K562 (cell line): Measurements from ENCODE around the gene ZNF598. TPM values are rescaled to one million over a fixed set of nuclear protein-coding genes. Genes with fewer than 3 reads are reported as not detected.

Source experiments
- ARID3B ChIP-seq: fragments of 250-450 bp; sonication (Bioruptor Pico); IDR thresholded peaks from 2 replicates; pipeline ENCODE4 v1.4.0; 2020; ENCODE audit warnings: borderline replicate concordance
- ARID4B ChIP-seq: sonication (generic); formaldehyde crosslinking; IDR thresholded peaks from 2 replicates; pipeline ENCODE4 v1.8.0; 2022; ENCODE audit warnings: mild to moderate bottlenecking, missing genetic modification reagents
- BCOR ChIP-seq: fragments of 450-650 bp; IDR thresholded peaks from 2 replicates; pipeline ENCODE4 v1.6.1; 2016
- DACH1 ChIP-seq: fragments of 450-650 bp; IDR thresholded peaks from 2 replicates; pipeline ENCODE4 v1.6.1; 2018; ENCODE audit not compliant: partially characterized antibody
- DNMT1 ChIP-seq: fragments of 450-650 bp; IDR thresholded peaks from 2 replicates; pipeline ENCODE4 v1.6.1; 2016; ENCODE audit warnings: antibody characterized with exemption, mild to moderate bottlenecking
- JUND ChIP-seq, 2 experiments: IDR thresholded peaks; 2 replicates in 1 of 2; 3 replicates in 1 of 2; pipeline ENCODE4 v1.6.1; 2011; ENCODE audit warnings: borderline replicate concordance in 2 of 2, low read depth in 2 of 2, low read length in 2 of 2, improper control_type of control experiment in 1 of 2, missing biosample characterization in 1 of 2, missing genetic modification characterization in 1 of 2, missing genetic modification reagents in 1 of 2
- MAFG ChIP-seq: fragments of 450-650 bp; conservative IDR thresholded peaks from 2 replicates; pipeline ENCODE4 v1.6.1; 2016; ENCODE audit warnings: missing genetic modification characterization, missing compliant biosample characterization
- POU5F1 ChIP-seq: fragments of 150-350 bp; IDR thresholded peaks from 2 replicates; pipeline ENCODE4 v1.6.1; 2014; ENCODE audit warnings: borderline replicate concordance, low read length, low read depth, mild to moderate bottlenecking; ENCODE audit not compliant: partially characterized antibody
- RBM34 ChIP-seq: fragments of 200-400 bp; formaldehyde crosslinking; IDR thresholded peaks from 2 replicates; pipeline ENCODE4 v1.6.1; 2018; ENCODE audit warnings: low read length, borderline replicate concordance; ENCODE audit not compliant: insufficient read depth
- RHOXF2B ChIP-seq: fragments of 250-450 bp; sonication (Bioruptor Pico); conservative IDR thresholded peaks from 2 replicates; pipeline ENCODE4 v1.5.1; 2021
- SRSF9 ChIP-seq: fragments of 200-400 bp; formaldehyde crosslinking; IDR thresholded peaks from 2 replicates; pipeline ENCODE4 v1.6.1; 2017; ENCODE audit warnings: low read depth, low read length, borderline replicate concordance
- THRA ChIP-seq: fragments of 450-650 bp; IDR thresholded peaks from 2 replicates; pipeline ENCODE4 v1.6.1; 2017; ENCODE audit warnings: mild to moderate bottlenecking, moderate library complexity
- ZFX ChIP-seq: sonication (generic); formaldehyde crosslinking; IDR thresholded peaks from 2 replicates; pipeline ENCODE4 v1.8.0; 2022; ENCODE audit warnings: mild to moderate bottlenecking, missing genetic modification reagents, moderate library complexity
- ZNF197 ChIP-seq: fragments of 200-800 bp; sonication (Bioruptor generic); IDR thresholded peaks from 2 replicates; pipeline ENCODE4 v1.6.1; 2016; ENCODE audit warnings: low read depth, missing genetic modification characterization, missing compliant biosample characterization
- ZNF347 ChIP-seq: fragments of 450-650 bp; formaldehyde crosslinking; IDR thresholded peaks from 2 replicates; pipeline ENCODE4 v1.4.0; 2020; ENCODE audit warnings: low read depth, mild to moderate bottlenecking, moderate library complexity
- ZNF57 ChIP-seq: fragments of 450-650 bp; formaldehyde crosslinking; IDR thresholded peaks from 2 replicates; pipeline ENCODE4 v1.4.0; 2020; ENCODE audit warnings: mild to moderate bottlenecking, moderate library complexity
- polyA plus RNA-seq, 8 experiments: library from polyadenylated mRNA; depleted of rRNA in 4 of 8; stranded (reverse) in 5 of 8; unstranded in 3 of 8; fragments of >200 nt; fragmentation: Nextera tagmentation in 2 of 8; fragmentation: Illumina TruSeq in 1 of 8; extraction: Ambion mirVana in 2 of 8; extraction: Trizol in 1 of 8; gene quantifications; 2 replicates each; pipeline versions ENCODE4 v1.2.1 to v1.2.3, GENCODE V29; 2011 to 2014; ENCODE audit warnings: inconsistent platforms in 1 of 8, missing spikeins in 1 of 8
- total RNA-seq, 7 experiments: library from RNA; depleted of rRNA in 6 of 7; stranded (reverse); fragments of >200 nt in 6 of 7; fragmentation: Illumina TruSeq in 2 of 7; extraction: Trizol in 2 of 7; gene quantifications; 2 replicates each; pipeline versions ENCODE4 v1.2.1 to v1.2.3, GENCODE V29; 2011 to 2021; ENCODE audit warnings: low replicate concordance in 1 of 7
- TF ChIP-seq, protein P1 (sequence below): fragments of 250-450 bp; sonication (Bioruptor Pico); IDR thresholded peaks from 2 replicates; pipeline ENCODE4 v1.8.0; 2022; ENCODE audit warnings: moderate library complexity, mild to moderate bottlenecking, inconsistent platforms

ZNF598 gene
- total and polyA plus RNA-seq, 9 of the 15 experiments (the other 6 are each of a cell fraction or from before 2014, with no cell fraction given): 0.11 to 115 (median 29.6) TPM

DNA sequence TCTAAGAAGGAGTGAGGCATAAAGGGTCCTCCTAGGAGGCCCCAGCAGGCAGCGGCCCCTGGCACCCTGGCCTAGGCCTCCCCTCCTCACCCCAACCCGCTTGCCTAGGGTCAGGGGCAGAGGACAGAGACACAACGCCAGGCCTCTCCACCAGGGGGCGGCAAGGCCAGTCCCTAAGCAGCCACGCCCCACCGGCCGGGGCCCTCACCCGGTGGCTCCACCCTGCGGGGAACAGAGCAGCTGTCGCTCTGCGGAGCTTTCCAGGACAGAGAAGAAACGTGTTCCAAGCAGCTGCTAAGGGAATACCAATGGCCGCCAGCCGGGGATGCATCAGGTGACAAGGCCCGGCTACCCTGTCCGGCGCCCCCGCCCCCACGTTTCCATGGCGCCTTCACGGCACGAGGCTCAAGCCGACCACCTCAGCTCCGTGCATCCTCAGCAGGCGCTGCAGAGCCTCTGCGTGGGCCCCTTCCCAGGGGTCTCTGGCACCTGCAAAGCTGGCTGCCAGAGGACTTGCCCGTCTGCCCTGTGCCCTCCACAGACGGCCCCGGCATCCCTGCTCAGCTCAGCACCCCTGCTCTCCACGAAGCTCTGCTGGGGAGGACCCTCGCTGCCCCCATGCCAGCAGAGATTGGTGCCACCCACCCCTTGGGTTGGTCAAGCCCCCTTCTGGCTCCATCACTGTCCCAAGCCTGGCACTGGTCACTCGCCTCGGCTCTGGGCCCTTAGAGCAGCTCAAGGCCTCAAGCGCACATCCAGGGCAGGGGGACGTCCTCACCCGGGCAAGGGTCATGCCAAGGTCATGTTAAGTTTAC, 5.6 kb downstream of the ZNF598 start (continued):
- TF ChIP-seq DACH1: peak; percentile 78
- TF ChIP-seq MAFG (tag): no peak
- TF ChIP-seq RBM34: no peak
- TF ChIP-seq, protein P1, sequence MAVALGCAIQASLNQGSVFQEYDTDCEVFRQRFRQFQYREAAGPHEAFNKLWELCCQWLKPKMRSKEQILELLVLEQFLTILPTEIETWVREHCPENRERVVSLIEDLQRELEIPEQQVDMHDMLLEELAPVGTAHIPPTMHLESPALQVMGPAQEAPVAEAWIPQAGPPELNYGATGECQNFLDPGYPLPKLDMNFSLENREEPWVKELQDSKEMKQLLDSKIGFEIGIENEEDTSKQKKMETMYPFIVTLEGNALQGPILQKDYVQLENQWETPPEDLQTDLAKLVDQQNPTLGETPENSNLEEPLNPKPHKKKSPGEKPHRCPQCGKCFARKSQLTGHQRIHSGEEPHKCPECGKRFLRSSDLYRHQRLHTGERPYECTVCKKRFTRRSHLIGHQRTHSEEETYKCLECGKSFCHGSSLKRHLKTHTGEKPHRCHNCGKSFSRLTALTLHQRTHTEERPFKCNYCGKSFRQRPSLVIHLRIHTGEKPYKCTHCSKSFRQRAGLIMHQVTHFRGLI (CRISPR knock-in tag): no peak
- TF ChIP-seq SRSF9: no peak
- TF ChIP-seq ARID4B: peak; percentile 96
- TF ChIP-seq ZNF197: no peak
- TF ChIP-seq ZNF57 (CRISPR knock-in tag): no peak
- TF ChIP-seq POU5F1: no peak
- peak; percentile 55 for TF ChIP-seq ZFX (CRISPR knock-in tag)
- TF ChIP-seq JUND (IDR thresholded peaks at IDR 0.05; ENCODE audit: borderline replicate concordance, low read depth, low read length): peak; percentile 49; the same call in 1 of the 2 replicates
- TF ChIP-seq JUND (tag; IDR thresholded peaks at IDR 0.05; ENCODE audit: borderline replicate concordance, low read depth, low read length): no peak; the same call in 2 of the 3 replicates
- TF ChIP-seq ARID3B (CRISPR knock-in tag): no peak
- TF ChIP-seq RHOXF2B: no peak
- no peak; the same call in 1 of the 2 replicates for TF ChIP-seq BCOR
- TF ChIP-seq ZNF347 (CRISPR knock-in tag): no peak
- TF ChIP-seq THRA: no peak
- no peak for TF ChIP-seq DNMT1
